Immature natural killer cell (primary cell): ENCODE data around the gene CTDNEP1. TPM values are rescaled to one million over a fixed set of nuclear protein-coding genes. Genes with fewer than 3 reads are reported as not detected.
"Not testable (repeated sequence)": the region's sequence is repeated elsewhere in the genome, so short reads cannot be mapped to it uniquely, and the experiment has no call there.

ENCODE experiments used
- DNase-seq, 3 donors: peaks; one replicate each; pipeline ENCODE4 v3.0.0; 2022; ENCODE audit warnings: mixed read lengths in 1 of 3
- H3K27ac Mint-ChIP-seq, 6 donors: one replicate each; pipeline ENCODE4 v1.8.0; 2020; ENCODE audit warnings: mixed read lengths in 6 of 6, mild to moderate bottlenecking in 5 of 6, inconsistent platforms in 4 of 6, moderate library complexity in 3 of 6
- H3K27me3 Mint-ChIP-seq, 3 donors: one replicate each; pipeline ENCODE4 v1.8.0; 2020 to 2021; ENCODE audit warnings: low read depth in 3 of 3, mild to moderate bottlenecking in 3 of 3, mixed read lengths in 3 of 3, moderate library complexity in 3 of 3, inconsistent platforms in 1 of 3
- H3K36me3 Mint-ChIP-seq, 3 donors: one replicate each; pipeline ENCODE4 v1.8.0; 2020; ENCODE audit warnings: mixed read lengths in 3 of 3, inconsistent platforms in 2 of 3, mild to moderate bottlenecking in 2 of 3
- H3K4me1 Mint-ChIP-seq, 2 donors: one replicate each; pipeline ENCODE4 v1.8.0; 2020; ENCODE audit warnings: inconsistent platforms in 2 of 2, mild to moderate bottlenecking in 2 of 2, mixed read lengths in 2 of 2, moderate library complexity in 1 of 2
- H3K4me3 Mint-ChIP-seq, 5 donors: one replicate each; pipeline ENCODE4 v1.8.0; 2020; ENCODE audit warnings: mild to moderate bottlenecking in 5 of 5, mixed read lengths in 5 of 5, inconsistent platforms in 3 of 5, moderate library complexity in 3 of 5
- H3K9me3 Mint-ChIP-seq, 6 donors: one replicate each; pipeline ENCODE4 v1.8.0; 2020; ENCODE audit warnings: mild to moderate bottlenecking in 6 of 6, mixed read lengths in 6 of 6, inconsistent platforms in 4 of 6, moderate library complexity in 3 of 6
- polyA plus RNA-seq, 3 donors: library from polyadenylated mRNA; unstranded; fragments of 300-500 nt; fragmentation: Illumina TruSeq; gene quantifications; one replicate each; pipeline ENCODE4 v1.2.3, GENCODE V29; 2021

Gene CTDNEP1
- polyA plus RNA-seq, 3 donors from 2014 or later: 33.2 to 61.1 (median 57.8) TPM

DNA sequence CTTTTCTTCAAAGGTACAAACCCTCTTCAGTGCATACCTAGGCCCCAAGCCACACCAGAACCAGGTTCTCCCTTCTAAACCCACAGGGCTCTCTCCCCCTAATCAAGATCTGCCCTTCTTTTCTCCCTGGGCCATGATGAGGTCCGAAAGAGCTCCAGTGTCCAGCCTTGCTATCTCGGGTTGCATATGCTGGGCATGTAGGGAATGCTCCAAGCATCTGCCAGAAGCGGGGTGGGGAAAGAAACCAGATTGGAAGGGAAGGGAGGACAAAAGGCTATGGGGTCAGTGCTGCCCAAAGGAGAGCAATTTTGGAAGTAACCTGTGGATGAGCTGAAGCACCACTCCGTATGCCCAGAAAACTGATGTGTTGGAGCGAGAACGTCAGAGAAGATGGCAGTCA is 2.3 kb downstream of the CTDNEP1 start:
- H3K4me3 Mint-ChIP-seq: peak overlapping the region; percentile 40 to 93 (median 67)
- H3K4me1 Mint-ChIP-seq: peaks cover 45 to 51% of the 10 kb centered on the region in 2 donors
- DNase-seq: no peak
- H3K27ac Mint-ChIP-seq: peak overlapping the region in 4 of 6 donors; percentile 46 to 70 (median 52)
- H3K27me3 Mint-ChIP-seq: peaks cover 11 to 12% (median 11%) of the 10 kb centered on the region in 3 donors
- peaks cover 8 to 21% (median 17%) of the 10 kb centered on the region in 3 donors for H3K36me3 Mint-ChIP-seq
- no peaks in the 10 kb centered on the region for H3K9me3 Mint-ChIP-seq

DNA sequence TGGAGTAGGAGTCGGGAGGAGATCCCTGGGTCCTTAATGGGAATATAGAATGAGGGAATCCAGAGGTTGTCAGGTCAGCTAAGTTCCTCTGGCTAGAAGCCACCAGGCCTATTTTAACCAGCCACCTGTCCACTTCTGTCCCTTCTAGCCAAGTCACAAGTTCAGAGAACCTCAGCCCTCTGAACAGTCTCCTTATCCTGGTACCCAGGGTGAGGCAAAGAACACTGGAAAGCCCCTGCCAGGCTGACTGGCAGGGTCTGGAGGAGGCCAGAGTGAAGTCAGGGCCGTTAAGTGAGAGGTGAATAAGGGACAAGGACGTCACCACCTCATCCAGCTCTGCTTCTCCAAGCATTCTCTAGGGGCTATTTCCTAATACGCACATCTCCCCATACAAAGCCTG is 2.7 kb downstream of the CTDNEP1 start:
- Mint-ChIP-seq H3K27ac (peak overlapping the region in 3 of 6 donors; percentile 36 to 54 (median 51)), H3K4me3 (peak overlapping the region in 2 of 5 donors; percentile 21 to 91), H3K27me3 (peaks cover 11 to 12% (median 11%) of the 10 kb centered on the region in 3 donors), H3K4me1 (peaks cover 42 to 47% of the 10 kb centered on the region in 2 donors), H3K36me3 (peaks cover 8 to 22% (median 18%) of the 10 kb centered on the region in 3 donors), H3K9me3 (no peaks in the 10 kb centered on the region)
- no peak for DNase-seq

DNA sequence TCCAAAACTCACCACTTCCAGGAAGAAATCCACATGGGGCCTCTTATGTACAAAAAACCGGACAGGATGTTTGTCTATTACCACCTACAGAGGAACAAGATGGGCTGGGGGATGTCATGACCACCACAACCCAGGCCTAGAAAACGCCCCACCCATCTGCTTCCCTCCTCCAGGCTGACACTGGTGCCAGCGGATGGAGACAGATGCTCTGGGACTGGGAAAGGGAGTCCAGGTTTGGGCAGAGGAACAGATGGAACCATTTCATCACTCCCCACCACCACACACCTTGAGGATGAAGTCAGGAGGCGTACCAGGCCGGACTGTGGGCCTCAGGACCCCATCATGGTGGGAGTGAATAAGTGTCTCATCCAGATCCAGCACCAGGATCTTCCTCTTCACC is 4.8 kb downstream of the CTDNEP1 start:
- no peak for DNase-seq
- Mint-ChIP-seq H3K4me1 (peaks cover 41 to 47% of the 10 kb centered on the region in 2 donors), H3K4me3 (no peak overlapping the region), H3K9me3 (peaks cover 0 to 2% (median 0%) of the 10 kb centered on the region in 6 donors), H3K27me3 (peaks cover 6 to 17% (median 14%) of the 10 kb centered on the region in 3 donors), H3K36me3 (peaks cover 8 to 20% (median 14%) of the 10 kb centered on the region in 3 donors), H3K27ac (peak overlapping the region in 1 of 6 donors; percentile 48)

DNA sequence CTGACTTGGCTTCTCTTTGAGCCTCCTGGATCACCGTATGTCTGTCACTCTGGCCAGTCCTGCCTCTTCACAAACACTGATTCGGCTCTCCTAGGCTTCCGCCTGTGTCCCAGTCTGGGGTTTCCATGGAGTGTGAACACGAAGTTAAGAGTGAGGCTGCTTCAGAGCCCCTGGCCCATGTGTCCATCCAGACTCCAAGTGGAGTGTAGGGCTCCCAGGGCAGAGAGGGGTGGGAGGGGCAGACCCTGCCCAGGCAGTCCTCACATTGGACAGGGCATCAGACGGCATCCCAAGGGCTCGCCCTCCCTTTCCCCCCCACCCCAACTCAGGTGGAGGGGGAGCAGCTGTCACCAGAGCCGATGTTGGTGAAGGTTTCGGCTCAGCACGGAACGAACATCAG is 7.7 kb downstream of the CTDNEP1 start:
- peak overlapping the region in 3 of 5 donors; percentile 38 to 99 (median 47) for H3K4me3 Mint-ChIP-seq
- H3K9me3 Mint-ChIP-seq, DNase-seq: not testable (repeated sequence)
- H3K4me1 Mint-ChIP-seq: peaks cover 43 to 47% of the 10 kb centered on the region in 2 donors
- peaks cover 8 to 28% (median 14%) of the 10 kb centered on the region in 3 donors for H3K36me3 Mint-ChIP-seq
- peak overlapping the region in 4 of 6 donors; percentile 72 to 96 (median 82) for H3K27ac Mint-ChIP-seq
- H3K27me3 Mint-ChIP-seq: peaks cover 12 to 27% (median 19%) of the 10 kb centered on the region in 3 donors

DNA sequence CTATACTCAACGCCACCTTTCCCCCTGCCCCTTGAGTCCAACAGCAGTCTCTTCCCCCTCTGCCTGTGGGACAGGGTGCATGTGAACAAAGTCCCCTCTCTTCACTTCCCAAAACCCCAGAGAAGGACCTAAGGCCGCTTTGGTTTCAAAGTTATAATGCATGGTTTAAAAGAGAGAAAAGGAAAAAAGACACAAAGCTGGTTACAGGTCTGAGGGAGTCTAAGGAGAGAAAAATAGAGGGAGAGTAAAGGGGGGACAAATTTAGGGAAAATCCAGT is 8.1 kb downstream of the CTDNEP1 start:
- peaks cover 0 to 2% (median 0%) of the 10 kb centered on the region in 6 donors for H3K9me3 Mint-ChIP-seq
- peak overlapping the region; percentile 90 to 100 (median 95) for H3K27ac Mint-ChIP-seq
- no peak for DNase-seq
- H3K27me3 Mint-ChIP-seq: peaks cover 12 to 29% (median 23%) of the 10 kb centered on the region in 3 donors
- peak overlapping the region; percentile 98 to 99 (median 98) for H3K4me3 Mint-ChIP-seq
- peaks cover 8 to 28% (median 14%) of the 10 kb centered on the region in 3 donors for H3K36me3 Mint-ChIP-seq
- peaks cover 40 to 42% of the 10 kb centered on the region in 2 donors for H3K4me1 Mint-ChIP-seq

GRCh38 chr17:7242717-7243452 is 8.6 kb downstream of the CTDNEP1 start:
- peak; percentile 95 to 96 (median 96) for DNase-seq
- Mint-ChIP-seq H3K4me3 (peak overlapping the region; percentile 98 to 99 (median 98)), H3K4me1 (peaks cover 40 to 41% of the 10 kb centered on the region in 2 donors), H3K36me3 (peaks cover 8 to 28% (median 14%) of the 10 kb centered on the region in 3 donors), H3K27me3 (peaks cover 12 to 29% (median 23%) of the 10 kb centered on the region in 3 donors), H3K9me3 (peaks cover 0 to 2% (median 0%) of the 10 kb centered on the region in 6 donors), H3K27ac (peak overlapping the region; percentile 96 to 100 (median 100))

GRCh38 chr17:7241783-7242716 is 9.5 kb downstream of the CTDNEP1 start, which contains the start of gene GABARAP:
Gene GABARAP, minus strand, starts transcription at chr17:7242449. Its CDS starts 119 bp downstream, at chr17:7242330.
- H3K9me3 Mint-ChIP-seq: peaks cover 0 to 2% (median 0%) of the 10 kb centered on the region in 6 donors
- H3K36me3 Mint-ChIP-seq: peaks cover 8 to 30% (median 14%) of the 10 kb centered on the region in 3 donors
- H3K4me1 Mint-ChIP-seq: peaks cover 43 to 47% of the 10 kb centered on the region in 2 donors
- H3K4me3 Mint-ChIP-seq: peak within 1 kb of the TSS; percentile 98 to 99 (median 98)
- peak; percentile 92 to 94 (median 94) for DNase-seq
- peak within 1 kb of the TSS; percentile 96 to 100 (median 100) for H3K27ac Mint-ChIP-seq
- peaks cover 12 to 29% (median 23%) of the 10 kb centered on the region in 3 donors for H3K27me3 Mint-ChIP-seq

DNA sequence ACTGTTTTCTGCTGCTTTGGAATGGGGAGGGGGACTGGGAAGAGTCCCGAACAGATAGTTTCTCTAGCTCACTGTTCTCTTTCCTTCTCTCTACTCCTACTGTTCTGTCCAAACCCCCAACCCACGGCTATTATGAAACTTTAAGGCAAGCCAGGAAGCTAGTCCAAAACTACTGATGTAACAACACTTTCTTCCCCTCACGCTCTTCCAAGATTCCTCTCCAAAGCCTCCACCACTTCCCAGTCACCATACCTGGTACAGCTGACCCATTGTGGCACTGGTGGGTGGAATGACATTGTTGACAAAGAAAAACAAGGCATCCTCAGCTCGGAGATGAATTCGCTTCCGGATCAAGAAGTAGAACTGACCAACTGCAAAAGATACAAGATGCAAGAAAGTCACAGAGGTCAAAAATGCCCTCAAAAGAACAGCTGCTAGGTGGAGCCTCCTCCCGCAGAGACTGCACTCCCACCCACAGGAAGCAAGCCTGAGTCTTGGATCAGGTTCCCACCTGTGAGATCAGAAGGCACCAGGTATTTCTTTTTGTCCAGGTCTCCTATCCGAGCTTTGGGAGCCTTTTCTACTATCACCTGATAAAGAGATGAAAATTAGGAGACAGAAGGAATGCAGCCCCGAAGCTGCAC is 10.3 kb downstream of the CTDNEP1 start:
- Mint-ChIP-seq H3K4me1 (peaks cover 44 to 54% of the 10 kb centered on the region in 2 donors), H3K9me3 (peaks cover 0 to 2% (median 0%) of the 10 kb centered on the region in 6 donors), H3K27ac (peak overlapping the region; percentile 96 to 100 (median 100)), H3K36me3 (peaks cover 2 to 28% (median 8%) of the 10 kb centered on the region in 3 donors), H3K4me3 (peak overlapping the region; percentile 98 to 99 (median 98)), H3K27me3 (peaks cover 12 to 29% (median 25%) of the 10 kb centered on the region in 3 donors)
- no peak for DNase-seq

DNA sequence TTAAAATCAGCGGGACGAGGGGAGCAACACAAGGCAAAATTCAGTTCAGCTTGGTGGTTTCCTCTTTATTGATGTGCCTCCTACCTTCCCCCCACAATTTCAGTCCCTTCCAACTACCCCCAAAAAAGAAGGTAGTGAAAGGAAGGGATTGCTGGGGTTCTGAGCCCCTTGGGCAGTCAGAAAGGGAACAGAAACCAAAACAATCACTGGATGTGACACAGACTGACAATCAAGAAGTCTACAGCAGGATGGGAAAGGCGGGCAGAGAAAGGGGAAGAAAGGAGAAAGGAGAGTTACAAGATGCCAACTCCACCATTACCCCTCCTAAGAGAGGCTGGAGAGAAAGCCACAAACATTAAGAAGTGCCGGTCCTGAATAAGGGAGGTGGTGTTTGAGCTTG is 11.2 kb downstream of the CTDNEP1 start:
- H3K4me1 Mint-ChIP-seq: peaks cover 51 to 63% of the 10 kb centered on the region in 2 donors
- DNase-seq: no peak
- peak overlapping the region; percentile 96 to 100 (median 100) for H3K27ac Mint-ChIP-seq
- H3K36me3 Mint-ChIP-seq: peaks cover 0 to 28% (median 3%) of the 10 kb centered on the region in 3 donors
- peak overlapping the region; percentile 98 to 99 (median 98) for H3K4me3 Mint-ChIP-seq
- peaks cover 14 to 29% (median 25%) of the 10 kb centered on the region in 3 donors for H3K27me3 Mint-ChIP-seq
- peaks cover 0 to 2% (median 0%) of the 10 kb centered on the region in 6 donors for H3K9me3 Mint-ChIP-seq

DNA sequence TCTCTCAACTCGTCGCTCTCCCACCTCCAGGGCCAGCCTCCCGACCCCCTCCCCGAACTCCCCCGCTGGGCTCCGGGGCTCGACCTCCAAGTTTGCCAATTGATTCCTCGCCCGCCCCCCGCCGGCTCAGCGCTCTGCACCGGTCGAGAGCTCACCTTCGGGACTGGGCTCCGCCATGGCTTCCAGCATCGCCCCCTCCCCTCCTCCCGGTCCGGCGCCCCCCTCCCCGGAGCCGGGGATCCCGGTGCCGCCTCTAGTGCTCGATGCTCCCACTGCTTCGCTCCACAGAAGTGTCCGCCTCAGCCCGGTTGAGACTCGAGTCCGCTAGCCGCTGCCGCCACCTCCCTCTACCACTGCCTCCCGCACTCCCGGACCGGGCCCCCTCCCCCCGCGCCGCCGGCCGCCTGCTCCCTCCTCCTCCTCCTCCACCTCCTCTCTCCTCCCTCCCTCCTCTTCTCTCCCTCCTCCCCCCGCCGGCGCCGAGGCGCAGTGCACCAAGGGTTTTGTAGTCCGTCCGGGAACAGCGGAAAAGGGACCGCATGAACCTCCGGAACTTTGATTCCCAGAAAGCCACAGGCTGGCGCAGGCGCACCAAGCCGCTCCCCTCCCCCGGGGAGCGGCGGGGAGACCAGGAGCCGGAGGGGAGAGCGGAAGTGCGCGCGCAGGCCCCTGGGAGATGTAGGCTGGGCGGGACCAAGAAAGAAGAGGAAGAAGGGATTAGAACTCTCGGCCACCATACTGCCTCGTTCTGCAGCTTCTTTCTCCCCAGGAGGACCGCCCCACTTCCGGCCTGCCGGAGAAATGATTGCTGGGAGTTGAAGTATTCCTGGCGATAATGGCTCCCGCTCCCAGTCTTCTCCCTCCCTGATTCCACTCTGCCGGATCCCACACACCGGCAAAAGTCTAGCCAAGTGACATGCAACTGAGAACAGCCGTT is 12.2 kb downstream of the CTDNEP1 start, which contains the start of gene PHF23:
Gene PHF23, minus strand, starts transcription at position 367 of the 937 bp plus-strand sequence. Its CDS starts 178 bp downstream, at position 189.
- peak within 1 kb of the TSS; percentile 96 to 100 (median 100) for H3K27ac Mint-ChIP-seq
- peaks cover 16 to 32% (median 27%) of the 10 kb centered on the region in 3 donors for H3K27me3 Mint-ChIP-seq
- H3K36me3 Mint-ChIP-seq: peaks cover 0 to 27% (median 2%) of the 10 kb centered on the region in 3 donors
- peaks cover 59 to 73% of the 10 kb centered on the region in 2 donors for H3K4me1 Mint-ChIP-seq
- H3K9me3 Mint-ChIP-seq: peaks cover 0 to 2% (median 0%) of the 10 kb centered on the region in 6 donors
- DNase-seq: peak; percentile 94 to 96 (median 95)
- H3K4me3 Mint-ChIP-seq: peak within 1 kb of the TSS; percentile 93 to 99 (median 98)

- Mint-ChIP-seq H3K27ac (peak overlapping the region; percentile 84 to 100 (median 98)), H3K4me1 (peaks cover 64 to 78% of the 10 kb centered on the region in 2 donors), H3K27me3 (peaks cover 17 to 38% (median 35%) of the 10 kb centered on the region in 3 donors), H3K36me3 (peaks cover 0 to 24% (median 0%) of the 10 kb centered on the region in 3 donors), H3K4me3 (peak overlapping the region; percentile 93 to 99 (median 98)), H3K9me3 (peaks cover 0 to 2% (median 0%) of the 10 kb centered on the region in 6 donors)
- DNase-seq: peak; percentile 33 to 39 (median 36)
Measured at GRCh38 chr17:7238420-7239090, 13.0 kb downstream of the CTDNEP1 start.
